Measurements from ENCODE around the gene TRPV4. TPM values are rescaled to one million over a fixed set of nuclear protein-coding genes. Genes with fewer than 3 reads are reported as not detected.

The TRPV4 gene
- total RNA-seq, 1 donor: 0.43 TPM

DNA sequence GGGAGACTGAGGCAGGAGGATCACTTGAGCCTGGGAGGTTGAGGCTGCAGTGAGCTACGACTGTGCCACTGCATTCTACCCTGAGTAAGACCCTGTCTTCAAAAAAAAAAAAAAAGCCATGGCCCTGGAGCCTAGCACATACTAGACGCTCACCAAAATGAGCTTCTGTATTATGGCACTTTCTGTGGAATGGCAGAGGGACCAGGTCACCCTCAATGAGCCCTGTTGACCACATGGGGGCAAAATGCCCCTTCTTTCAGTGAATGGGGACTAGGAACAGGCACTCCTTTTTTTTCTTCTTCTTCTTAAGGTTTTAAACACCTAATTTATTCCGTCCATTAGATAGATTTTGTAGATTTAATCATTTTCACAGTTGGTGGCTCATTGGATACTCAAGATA lies 69.1 kb downstream of the TRPV4 start:
- TF ChIP-seq, protein P1, sequence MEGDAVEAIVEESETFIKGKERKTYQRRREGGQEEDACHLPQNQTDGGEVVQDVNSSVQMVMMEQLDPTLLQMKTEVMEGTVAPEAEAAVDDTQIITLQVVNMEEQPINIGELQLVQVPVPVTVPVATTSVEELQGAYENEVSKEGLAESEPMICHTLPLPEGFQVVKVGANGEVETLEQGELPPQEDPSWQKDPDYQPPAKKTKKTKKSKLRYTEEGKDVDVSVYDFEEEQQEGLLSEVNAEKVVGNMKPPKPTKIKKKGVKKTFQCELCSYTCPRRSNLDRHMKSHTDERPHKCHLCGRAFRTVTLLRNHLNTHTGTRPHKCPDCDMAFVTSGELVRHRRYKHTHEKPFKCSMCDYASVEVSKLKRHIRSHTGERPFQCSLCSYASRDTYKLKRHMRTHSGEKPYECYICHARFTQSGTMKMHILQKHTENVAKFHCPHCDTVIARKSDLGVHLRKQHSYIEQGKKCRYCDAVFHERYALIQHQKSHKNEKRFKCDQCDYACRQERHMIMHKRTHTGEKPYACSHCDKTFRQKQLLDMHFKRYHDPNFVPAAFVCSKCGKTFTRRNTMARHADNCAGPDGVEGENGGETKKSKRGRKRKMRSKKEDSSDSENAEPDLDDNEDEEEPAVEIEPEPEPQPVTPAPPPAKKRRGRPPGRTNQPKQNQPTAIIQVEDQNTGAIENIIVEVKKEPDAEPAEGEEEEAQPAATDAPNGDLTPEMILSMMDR (IDR thresholded peaks at IDR 0.05; ENCODE audit: insufficient read depth, low read depth, low read length): no peak
- H3K4me3 ChIP-seq (ENCODE audit: low read depth, low read length): no peak overlapping the region
- DNase-seq (ENCODE audit: low read depth): no peak

DNA sequence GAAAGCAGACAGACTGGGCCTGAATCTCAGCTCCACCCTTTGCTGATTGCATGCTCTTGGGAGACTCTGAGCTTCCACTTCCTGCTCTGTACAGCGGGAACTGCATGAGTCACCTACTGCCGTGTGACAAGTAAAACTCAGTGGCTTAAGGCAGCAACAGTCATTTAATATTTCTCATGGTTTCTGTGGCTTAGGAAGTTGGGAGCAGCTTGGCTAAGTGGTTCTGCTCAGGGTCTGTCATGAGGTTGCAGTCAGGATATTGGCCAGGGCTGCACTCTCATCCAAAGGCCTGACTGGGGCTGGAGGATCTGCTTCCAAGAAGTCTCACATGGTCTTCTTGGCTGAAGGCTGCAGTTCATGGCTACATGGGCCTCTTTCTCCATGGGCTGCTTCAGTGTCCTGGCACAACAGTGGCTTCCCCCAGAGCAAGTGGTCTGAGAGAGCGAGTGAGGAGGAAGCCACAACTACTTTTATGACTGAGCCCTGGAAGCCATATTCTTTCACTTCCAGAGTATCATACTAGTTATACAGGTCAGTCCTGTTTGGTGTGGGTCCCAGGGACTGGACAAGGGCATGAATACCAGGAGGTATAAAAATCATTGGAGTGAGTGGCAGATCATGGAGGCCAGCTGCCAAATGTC lies 69.9 kb downstream of the TRPV4 start:
- H3K4me3 ChIP-seq (ENCODE audit: low read depth, low read length): no peak overlapping the region
- DNase-seq (ENCODE audit: low read depth): peak; percentile 12
- TF ChIP-seq, protein P1 (IDR thresholded peaks at IDR 0.05; ENCODE audit: insufficient read depth, low read depth, low read length): no peak

DNA sequence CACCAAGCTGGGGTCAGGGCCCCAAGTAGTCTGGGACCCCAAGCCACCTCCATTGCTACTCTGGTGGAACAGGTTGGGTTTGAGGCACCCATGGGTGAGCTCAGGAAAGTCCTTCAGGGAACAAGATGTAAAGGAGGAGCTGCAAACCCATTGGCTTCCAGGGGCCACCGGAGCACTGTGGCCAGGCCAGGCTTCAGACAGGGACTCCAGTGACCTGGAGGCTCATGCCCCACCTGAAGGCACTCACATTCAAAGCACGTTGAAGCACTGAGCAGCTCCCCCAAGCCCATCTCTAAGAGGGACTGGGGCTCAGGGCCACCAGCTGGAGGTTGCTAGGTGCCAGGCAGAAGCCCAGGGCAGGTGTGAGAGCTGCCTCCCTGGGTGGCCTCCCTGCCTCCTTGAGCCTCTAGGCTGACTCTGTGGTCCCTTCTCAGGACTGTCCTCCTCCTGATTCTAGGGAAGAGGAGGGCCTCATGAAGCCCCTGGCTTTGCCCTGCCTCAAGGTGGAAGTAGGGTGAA lies 70.5 kb downstream of the TRPV4 start:
- TF ChIP-seq, protein P1 (IDR thresholded peaks at IDR 0.05; ENCODE audit: insufficient read depth, low read depth, low read length): no peak
- DNase-seq (ENCODE audit: low read depth): no peak
- no peak overlapping the region for H3K4me3 ChIP-seq (ENCODE audit: low read depth, low read length)

DNA sequence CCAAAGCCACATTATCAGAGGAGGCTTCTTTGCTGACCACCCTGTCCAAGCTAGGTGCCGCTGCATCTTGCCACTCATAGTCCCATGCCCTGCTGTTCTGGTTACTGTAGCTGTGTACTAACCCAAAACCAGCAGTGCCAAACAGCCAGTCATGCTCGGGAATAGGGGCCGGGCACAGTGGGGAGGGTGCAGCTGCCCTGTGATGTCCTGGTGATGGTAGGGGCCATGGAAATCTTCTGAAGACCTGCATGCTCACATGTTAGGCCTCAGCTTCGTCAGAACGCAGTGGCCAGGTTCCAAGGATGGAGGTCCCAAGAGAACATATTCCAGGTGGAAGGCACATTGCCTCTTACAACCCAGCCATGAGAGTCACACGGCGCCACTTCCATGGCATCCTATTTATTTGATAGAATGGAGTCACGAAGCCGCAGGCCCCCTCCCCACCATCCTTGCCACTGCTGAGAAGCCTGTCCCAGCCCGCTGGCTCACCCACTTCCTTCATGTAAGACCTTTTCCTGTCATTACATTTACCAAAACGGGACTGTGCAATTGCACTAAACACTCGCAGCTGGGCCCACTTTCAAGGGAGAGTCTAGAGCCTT lies 71.0 kb downstream of the TRPV4 start:
- DNase-seq (ENCODE audit: low read depth): no peak
- TF ChIP-seq, protein P1 (IDR thresholded peaks at IDR 0.05; ENCODE audit: insufficient read depth, low read depth, low read length): no peak
- no peak overlapping the region for H3K4me3 ChIP-seq (ENCODE audit: low read depth, low read length)

DNA sequence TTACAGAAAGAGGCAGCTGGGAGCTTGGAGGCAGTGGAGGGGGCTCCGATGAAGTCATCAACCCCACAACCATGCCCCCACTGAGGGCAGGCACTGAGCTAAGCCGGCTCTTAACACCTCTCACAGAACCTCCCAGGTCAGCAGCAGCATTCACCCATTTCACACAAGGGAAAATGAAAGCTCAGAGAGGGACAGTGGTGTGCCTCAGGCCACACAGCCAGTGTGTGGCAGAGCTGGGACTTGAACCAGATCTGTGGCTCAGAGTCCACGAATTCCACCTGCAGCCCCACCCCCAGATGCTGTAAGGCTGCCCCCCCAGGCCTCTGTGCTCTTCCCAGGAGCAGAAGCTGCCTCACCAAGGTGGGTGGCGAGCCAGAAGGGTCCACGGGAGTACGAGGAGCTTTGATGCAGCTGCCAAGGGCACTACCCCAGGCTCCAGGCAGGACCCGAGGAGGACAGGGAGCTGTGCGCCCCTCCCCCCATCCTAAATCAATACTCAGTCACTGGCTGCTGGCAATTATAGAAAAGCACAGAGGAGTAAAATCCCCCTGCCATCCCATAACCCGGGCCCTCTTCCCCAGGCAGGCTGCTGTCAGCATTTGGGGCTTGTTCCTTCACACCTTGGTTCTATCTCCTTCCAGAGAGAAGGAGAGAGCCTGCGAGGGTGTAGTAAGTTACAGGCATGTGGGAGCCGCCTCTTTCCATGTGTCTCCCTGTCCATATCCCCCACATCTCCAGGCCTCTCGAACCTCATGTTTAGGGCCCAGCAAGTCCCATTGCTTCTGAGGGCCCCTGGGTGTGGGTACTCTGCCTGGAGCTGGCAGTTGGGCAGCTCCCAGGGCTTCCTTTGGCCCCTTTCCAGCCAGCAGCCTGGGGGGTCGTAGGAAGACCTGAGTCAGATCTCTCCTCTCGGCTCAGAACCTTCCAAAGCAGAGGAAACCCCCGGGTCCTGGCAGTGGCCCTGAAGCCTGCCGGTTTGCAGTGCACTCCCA lies 72.0 kb downstream of the TRPV4 start:
- no peak overlapping the region for H3K4me3 ChIP-seq (ENCODE audit: low read depth, low read length)
- no peak for DNase-seq (ENCODE audit: low read depth)
- TF ChIP-seq, protein P1 (IDR thresholded peaks at IDR 0.05; ENCODE audit: insufficient read depth, low read depth, low read length): no peak

DNA sequence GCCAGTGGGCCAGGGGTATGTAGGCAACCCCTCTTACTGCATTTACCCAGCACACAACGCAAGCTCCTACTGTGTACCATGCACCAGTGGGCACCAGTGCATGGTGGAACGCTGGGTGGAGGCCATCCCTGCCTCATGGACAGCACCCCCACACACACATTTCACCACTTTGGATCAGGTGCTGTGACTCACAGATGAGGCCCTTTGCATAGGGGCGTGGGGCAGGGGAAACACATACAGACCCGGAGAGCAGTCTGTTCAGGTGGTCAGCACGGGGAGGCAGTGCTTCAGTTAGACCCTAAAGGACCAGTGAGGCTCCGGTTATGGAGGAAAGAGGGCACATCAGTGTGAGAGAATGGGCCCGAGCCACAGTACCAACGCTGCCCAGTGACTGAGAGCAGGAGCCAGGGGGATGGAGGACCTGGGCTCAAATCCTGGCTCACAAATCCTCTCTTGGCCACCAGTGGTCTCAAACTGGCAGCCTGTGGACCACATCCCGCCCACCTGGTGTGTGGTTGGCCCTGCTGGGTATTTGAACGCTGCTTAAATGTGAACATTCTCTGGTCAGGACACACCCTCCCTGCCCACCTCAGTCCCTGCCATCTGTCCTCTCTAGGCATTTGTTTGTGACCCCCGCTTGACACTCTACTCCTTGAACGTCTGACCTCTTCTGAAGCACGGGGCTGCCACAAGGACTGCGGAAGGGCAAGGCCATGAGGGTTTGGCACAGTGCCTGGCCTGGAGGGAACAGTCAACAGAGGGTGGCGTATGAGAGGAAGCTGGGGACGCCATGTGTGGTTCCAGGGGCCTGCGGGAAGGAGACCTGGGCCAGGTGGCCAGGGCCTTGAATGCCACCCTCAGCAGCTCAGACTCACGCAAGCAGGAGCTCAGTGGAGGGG lies 72.9 kb downstream of the TRPV4 start:
- TF ChIP-seq, protein P1 (IDR thresholded peaks at IDR 0.05; ENCODE audit: insufficient read depth, low read depth, low read length): no peak
- DNase-seq (ENCODE audit: low read depth): no peak
- H3K4me3 ChIP-seq (ENCODE audit: low read depth, low read length): no peak overlapping the region

Data from fibroblast of villous mesenchyme (primary cell).